Prostate gland (tissue), 2 donors: ENCODE data around the gene HNRNPLL.

Experiments used
- POLR2AphosphoS5 ChIP-seq: sonication (generic); formaldehyde crosslinking; IDR thresholded peaks from one replicate; pipeline ENCODE4 v1.6.1; 2017; ENCODE audit warnings: antibody characterized with exemption
- TF ChIP-seq, protein P1 (sequence below), 4 experiments: fragments of 200-600 bp in 2 of 4; fragments of 450-650 bp in 2 of 4; sonication (generic) in 2 of 4; IDR thresholded peaks; 1 replicate in 3 of 4; 2 replicates in 1 of 4; pipeline ENCODE4 v1.5.1; 2016 to 2019; ENCODE audit warnings: antibody characterized with exemption in 4 of 4, mild to moderate bottlenecking in 2 of 4, moderate library complexity in 2 of 4

DNA sequence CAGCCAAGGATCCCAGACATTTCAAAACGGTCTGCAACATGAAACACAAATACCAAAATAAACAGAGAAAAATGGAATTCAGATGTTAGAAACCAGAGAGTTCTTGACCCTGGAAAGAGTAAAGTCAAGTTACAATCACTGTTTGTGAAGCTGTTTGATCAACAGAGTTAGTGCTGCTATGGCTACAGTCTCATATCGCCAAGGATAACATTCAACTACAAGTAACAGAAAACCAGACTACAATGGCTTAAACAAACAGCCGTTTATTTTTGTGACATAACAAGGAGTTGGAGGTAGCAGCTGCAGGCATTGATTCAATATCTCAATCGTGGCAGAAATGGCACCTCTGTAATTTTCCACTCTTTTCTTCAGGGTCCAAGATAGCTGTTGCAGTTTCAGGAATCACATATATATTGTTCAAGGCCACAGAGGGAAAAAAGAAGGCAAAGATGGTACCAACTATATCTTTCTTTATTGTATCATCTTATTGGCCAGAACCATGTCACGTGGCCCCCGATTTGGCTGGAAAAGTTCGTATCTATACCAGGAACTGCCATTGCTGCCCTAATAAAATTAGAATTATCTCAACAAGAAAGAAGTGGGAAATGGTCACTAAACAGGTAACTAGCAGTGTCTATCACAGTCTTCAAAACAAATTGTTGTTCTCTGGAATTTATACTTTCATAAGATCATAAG is 17.7 kb upstream of the HNRNPLL start:
- TF ChIP-seq, protein P1, sequence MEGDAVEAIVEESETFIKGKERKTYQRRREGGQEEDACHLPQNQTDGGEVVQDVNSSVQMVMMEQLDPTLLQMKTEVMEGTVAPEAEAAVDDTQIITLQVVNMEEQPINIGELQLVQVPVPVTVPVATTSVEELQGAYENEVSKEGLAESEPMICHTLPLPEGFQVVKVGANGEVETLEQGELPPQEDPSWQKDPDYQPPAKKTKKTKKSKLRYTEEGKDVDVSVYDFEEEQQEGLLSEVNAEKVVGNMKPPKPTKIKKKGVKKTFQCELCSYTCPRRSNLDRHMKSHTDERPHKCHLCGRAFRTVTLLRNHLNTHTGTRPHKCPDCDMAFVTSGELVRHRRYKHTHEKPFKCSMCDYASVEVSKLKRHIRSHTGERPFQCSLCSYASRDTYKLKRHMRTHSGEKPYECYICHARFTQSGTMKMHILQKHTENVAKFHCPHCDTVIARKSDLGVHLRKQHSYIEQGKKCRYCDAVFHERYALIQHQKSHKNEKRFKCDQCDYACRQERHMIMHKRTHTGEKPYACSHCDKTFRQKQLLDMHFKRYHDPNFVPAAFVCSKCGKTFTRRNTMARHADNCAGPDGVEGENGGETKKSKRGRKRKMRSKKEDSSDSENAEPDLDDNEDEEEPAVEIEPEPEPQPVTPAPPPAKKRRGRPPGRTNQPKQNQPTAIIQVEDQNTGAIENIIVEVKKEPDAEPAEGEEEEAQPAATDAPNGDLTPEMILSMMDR (IDR thresholded peaks at IDR 0.05): no peak
- no peak for TF ChIP-seq POLR2AphosphoS5
